Ecto neural progenitor cell (in vitro differentiated cells): ENCODE measurements around the gene CCDC78.
"Not testable (repeated sequence)": the region's sequence is repeated elsewhere in the genome, so short reads cannot be mapped to it uniquely, and the experiment has no call there.

Experiments used
- DNase-seq: peaks from one replicate; pipeline ENCODE4 v3.0.0-alpha.2; 2018; ENCODE audit warnings: low spot score

CCDC78 gene

DNA sequence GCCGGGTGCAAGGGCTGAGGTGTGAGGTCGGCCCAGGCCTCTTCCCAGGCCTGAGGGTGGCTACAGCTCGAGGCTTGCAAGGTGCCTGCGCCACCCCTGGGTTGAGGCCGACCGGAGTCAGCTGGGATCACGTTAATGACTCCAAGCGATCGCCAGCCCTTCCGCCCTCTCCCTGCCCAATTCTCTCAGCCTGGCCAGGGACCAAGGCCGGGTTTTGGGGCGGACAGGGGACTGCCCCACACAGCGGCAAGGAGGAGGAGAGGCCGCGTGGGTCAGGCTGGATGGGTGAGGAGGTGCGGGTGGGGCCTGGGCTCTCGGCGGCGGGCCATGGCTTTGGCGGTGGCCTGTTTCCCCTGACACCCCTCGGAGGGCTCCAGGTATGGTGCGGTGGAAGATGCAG, 32.9 kb downstream of the CCDC78 start:
- no peak for DNase-seq

DNA sequence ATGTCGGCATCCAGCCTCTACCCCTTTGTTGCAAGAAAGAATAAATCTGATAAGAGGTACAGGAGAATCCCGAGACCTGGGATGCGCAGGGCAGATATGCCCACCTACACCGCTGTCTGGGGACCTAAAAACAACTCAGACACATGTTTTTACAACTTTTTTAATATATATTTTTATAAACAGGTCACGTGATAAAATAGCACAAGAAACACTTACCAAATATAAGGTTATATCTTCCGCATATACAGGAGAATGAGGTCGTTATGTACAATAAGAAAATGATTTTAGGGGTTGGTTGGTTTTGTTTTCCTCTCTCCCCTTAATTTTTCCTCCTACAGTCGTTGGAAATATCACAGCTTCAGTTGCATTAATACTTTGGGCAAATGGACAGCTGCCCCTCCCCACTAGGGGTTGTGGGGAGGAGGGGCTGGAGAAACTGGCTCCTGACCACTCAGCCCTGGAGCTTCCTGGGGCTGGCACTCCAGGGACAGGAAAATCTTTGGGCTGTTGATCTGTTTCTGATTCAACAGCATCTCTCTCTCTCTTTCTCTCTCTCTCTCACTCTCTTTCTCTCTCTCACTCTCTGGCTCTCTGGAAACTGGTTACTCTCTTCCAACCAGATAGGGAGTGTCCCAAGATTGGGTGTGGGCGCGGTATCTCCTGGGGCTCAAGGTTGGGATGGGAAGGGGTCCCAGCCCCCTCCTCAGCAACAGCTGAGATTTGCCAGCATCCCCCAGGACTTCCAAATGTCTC, 33.7 kb downstream of the CCDC78 start:
- DNase-seq: no peak

DNA sequence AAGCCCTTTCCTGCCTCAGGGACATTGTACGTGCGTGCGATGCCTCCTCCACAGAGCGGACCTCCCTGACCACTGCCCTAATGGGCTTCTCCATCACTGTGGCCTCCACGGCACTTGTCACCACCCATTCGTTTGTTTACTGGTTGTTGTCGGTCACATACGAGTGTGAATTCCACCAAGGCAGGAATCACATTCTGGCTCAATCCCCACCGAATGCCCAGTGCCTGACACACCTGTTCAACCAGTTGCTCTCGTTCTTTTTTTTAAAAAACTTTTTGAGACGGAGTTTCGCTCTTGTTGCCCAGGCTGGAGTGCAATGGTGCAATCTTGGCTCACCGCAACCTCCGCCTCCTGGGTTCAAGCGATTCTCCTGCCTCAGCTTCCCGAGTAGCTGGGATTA, 35.0 kb downstream of the CCDC78 start:
- not testable (repeated sequence) for DNase-seq

DNA sequence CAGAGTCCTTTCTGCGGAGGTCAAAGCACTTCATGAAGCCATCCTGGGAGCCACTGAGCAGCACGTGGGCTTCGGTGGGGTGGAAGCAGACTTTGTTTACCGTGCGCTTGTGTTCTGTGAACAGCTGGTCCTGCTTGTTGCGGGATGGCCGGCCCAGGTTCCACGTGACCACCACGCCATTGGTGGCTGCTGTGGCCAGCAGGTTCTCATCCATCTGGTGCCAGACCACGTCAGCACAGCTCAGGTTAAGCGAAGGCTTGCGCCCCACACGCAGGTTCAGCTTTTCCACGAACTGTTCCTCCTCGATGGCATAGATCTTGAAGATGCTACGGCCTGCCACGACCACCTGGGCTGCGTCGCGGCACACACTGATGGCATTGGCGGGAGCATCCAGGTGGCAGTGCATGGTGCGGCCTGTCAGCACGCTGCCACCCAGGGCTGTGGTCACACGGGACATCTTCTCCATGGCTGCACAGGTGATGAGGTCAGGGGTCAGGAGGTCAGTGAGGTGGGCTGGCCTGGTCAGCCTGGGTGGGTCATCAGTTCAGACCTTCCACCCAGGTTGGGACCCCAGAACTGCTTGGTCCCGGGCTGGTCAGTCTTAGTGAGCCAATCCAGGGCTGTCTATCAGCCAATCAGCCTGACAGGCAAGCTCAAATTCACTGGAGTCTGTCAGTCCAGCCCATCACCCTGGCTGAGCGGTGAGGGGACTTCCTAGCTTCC, 36.9 kb downstream of the CCDC78 start:
- no peak for DNase-seq

DNA sequence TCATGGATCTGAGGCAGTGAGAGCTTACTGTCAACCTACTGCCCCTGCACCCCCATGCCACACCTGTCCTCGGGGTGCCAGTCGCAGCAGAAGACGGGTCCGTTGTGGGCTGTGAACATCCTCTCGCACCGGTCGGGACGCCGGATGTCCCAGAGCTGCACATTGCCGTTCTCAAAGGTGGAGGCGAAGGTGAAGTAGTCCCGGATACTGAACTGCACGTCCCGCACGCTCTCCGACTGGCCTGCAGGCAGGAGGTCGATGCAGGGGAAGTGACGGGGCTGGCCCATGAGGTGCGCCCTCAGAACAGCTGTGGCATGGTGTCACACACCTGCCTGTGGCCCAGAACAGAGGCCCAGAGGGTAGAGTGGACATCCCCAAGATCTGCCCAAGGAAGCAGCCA, 38.7 kb downstream of the CCDC78 start:
- DNase-seq: no peak

DNA sequence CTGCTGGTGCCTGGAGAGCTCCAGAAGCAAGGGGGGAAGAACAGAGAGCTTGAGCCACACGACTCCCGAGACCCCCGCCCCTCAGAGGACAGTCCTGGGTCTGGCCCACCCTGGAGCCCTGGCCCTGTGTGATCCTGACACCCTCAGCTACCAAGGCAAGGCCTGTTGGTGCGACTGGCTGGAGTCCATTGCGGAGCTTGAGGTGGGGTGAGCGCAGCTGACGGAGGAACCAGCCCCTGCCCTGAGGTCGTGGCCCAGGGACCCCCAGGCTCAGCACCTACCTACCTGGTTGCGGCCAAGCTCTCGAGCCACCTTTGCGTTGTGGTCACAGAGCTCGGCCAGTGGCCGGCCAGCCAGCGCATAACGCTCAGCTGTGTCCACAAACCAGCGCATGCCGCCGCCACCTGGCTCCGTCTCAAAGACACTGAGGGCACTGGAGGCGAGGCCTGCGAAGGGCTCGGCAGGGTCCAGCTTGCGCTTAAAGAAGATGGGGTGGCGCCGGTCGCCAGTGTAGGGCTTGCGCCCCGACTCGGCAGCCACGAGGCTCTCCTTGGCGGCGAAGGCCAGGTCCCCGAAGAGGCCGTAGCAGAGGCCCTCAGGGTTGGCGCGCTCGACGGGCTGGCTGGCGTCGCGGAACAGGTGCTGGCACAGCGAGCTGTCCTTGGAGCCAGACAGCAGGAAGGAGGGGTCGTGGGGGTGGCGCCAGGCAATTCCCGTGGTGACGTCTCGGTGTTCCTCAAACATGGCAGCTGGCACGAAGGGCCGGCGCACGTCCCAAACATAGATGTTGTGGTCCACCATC, 39.6 kb downstream of the CCDC78 start:
- no peak for DNase-seq

DNA sequence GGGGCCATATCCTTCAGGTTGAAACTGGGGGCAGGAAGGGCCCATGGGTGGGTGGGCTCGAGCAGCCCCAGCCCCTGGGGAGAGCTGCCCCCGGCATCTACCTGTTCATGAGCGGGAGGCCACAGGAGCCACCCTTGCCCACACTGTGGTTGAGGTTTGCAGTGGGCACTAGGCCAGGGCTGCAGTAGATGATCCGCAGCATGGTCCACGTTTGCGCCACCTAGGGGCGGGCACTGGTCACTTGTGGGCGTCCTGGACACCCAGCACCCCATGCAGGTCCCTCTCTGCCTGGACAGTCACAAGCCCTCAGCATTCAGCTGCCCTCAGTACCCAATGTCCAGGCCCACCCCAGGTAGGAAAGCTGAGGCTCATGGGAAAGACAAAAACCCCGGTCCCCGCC, 40.3 kb downstream of the CCDC78 start:
- peak; percentile 74 for DNase-seq

DNA sequence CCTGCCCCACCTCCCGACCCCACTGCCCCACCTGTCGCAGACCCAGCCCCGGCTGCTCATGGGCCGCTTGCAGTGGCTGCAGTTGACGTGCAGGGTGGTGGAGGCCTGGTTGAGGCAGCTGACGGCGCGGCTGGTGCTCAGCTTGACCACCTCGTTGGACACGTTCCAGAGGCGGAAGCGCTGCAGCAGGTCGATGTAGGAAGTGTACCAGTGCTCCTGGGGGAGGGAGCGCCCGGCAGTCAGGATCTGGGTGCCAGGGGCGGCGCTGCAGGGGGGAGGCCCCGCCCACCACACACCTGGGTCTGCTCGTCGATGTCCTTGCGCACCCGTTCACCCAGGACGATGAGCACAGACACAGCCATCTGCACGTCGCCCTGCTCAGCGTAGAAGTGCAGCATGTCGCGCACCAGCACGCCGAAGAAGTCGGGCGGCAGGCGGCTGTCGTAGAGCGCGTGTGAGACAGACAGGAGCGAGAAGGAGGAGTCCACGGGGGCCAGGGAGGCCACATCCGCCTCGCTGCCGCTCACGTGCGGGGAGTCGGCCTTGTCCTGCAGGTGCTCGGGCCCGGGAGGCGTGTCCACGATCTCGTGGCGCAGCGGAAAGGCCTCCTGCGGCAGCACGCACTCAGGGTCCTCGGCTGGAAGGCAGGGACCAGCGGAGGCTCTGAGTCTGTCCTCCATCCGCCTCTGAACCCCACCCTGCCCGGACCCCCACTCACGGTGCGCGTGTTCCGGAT, 41.1 kb downstream of the CCDC78 start:
- DNase-seq: no peak

DNA sequence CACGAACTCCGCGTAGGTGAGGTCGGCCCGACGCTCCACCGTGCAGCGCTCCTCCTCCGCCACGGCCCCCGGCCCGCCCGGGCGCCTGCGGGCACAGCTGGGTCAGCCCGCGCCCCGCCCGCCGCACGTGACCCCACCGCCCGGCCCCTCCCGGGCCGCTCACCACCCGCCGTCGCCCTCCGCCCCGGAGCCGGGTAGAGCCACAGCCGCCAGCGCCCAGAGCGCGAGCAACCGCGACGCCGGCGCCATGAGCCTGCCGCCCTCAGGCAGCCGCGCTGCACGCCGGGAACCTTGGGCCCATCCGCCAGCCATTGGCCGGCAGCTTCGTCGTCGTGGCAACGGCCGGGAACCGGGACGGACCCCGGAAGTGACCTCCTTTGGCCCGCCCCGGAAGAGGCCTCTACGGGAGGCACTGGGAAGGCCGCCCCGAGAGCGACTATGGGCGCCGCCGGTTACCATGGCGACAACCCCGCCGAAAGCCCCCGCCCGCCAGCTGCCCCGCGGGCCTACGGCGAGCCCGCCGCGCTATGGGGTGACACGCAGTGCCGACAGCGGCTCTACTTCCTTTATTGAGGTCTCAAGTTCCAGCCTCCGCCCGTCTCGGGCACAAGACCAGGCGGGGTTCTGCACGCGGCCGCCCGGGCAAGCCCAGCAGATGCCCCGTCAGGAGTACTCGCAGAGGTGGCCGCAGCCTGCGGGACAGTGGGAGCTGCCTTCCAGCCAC, 42.0 kb downstream of the CCDC78 start, which contains the start of gene JMJD8:
Gene JMJD8, minus strand, starts transcription at position 264 of the 724 bp plus-strand sequence. Its CDS starts 15 bp downstream, at position 249.
- DNase-seq: peak; percentile 97

DNA sequence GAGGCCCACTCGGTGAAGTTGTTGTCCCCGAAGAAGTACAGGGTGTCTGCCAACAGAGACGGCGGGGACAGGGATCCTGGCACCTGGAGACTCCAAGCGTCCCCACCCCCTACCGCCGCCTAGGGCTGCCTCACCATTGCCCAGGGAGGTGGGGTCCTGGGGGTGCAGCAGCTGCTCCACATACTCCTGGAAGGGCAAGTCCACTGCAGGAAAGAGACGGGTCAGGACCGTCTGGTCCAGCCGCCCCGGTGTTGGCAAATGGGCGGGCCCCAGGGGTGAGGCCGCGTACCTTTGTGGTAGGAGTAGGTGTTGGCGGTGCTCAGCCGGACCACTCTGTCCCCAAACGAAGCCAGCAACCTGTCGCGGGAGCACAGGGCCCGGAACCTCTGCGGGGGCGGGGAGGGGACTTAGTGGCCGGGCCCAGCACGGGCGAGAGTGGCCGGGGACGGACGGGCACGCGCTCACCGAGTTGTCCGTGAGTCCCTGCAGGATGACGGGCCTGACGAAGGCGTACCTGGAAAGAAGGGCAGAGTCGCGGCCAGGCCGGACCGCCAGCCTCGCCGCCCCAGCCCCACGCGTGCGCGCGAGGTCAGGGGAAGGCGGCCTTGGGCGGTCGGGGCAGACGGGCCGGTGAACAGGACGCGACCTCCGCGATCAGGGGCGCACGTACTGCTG, 42.7 kb downstream of the CCDC78 start:
- DNase-seq: no peak

DNA sequence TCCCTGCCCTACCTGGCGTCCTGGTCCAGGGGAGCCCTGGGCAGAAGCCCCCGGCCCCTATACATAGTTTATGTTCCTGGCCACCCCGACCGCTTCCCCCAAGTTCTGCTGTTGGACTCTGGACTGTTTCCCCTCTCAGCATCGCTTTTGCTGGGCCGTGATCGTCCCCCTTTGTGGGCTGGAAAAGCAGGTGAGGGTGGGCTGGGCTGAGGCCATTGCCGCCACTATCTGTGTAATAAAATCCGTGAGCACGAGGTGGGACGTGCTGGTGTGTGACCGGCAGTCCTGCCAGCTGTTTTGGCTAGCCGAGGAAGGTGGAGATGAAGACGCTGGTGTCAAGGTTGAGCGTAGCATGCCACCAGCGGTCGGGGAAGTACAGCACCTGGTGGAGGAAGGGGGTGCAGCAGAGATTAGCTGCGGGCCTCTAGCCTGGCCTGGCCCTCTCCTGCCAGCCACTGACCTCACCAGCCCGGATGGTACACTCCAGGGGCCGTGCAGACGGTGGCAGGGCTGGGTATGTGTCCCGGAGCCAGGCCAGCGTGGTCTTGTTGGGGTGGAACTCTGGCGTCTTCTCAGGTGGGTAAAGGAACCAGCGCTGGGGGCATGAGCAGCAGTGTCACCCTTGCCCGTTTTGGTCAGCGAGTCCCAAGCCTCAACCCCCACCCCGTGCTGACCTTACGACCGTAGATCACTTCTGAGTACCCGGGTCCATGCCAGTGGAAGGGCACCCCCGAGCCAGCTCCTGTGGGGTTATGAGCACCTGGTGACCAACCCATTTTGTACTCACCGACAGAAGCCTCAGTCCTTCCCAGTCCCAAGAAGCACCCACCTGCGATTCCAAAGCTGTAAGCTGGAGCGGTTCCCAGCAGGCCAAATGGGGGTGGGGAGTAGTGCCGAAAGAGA, 43.5 kb downstream of the CCDC78 start:
- no peak for DNase-seq

DNA sequence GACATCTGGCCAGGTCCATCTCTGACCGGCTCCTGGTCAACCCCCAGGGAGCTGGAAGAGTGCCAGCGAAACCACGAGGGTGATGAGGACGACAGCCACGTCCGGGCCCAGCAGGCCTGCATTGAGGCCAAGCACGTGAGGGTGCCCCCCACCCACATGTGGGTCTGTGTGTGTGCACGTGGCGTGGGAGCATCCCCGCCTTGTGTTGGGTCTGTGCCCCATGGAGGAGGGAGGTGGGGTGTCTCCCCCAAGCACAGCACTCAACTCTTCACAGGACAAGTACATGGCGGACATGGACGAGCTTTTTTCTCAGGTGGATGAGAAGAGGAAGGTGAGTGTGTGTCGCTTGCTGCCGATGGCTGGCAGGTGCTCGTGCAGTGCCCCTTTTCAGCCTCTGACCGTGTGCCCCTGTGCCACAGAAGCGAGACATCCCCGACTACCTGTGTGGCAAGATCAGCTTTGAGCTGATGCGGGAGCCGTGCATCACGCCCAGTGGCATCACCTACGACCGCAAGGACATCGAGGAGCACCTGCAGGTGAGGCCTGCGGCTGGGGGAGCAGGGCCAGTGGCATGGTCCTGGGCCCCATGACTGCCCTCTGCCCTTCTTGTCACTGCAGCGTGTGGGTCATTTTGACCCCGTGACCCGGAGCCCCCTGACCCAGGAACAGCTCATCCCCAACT, 44.4 kb downstream of the CCDC78 start:
- no peak for DNase-seq

DNA sequence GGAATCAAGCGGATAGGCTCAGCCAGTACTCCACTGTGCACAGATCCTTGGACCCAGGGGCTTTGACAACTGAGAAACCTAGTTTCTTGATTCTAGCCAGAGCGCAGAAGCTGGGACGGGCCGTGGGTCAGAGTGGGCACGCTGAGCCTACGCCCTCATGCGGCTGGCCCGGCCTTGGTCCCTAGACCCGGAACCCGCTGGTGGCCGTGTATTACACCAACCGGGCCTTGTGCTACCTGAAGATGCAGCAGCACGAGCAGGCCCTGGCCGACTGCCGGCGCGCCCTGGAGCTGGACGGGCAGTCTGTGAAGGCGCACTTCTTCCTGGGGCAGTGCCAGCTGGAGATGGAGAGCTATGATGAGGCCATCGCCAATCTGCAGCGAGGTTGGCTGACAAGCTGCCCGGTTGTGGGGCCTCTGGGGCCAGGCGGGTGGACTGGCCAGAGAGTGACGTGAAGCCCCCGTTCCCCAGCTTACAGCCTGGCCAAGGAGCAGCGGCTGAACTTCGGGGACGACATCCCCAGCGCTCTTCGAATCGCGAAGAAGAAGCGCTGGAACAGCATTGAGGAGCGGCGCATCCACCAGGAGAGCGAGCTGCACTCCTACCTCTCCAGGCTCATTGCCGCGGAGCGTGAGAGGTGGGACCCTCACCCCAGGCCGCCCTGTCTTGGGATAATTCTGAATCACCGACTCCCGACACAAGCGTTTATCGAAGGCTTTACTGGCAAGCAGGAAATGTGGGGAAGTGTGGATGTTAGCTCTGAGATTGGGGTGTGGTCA, 45.1 kb downstream of the CCDC78 start:
- peak; percentile 68 for DNase-seq

DNA sequence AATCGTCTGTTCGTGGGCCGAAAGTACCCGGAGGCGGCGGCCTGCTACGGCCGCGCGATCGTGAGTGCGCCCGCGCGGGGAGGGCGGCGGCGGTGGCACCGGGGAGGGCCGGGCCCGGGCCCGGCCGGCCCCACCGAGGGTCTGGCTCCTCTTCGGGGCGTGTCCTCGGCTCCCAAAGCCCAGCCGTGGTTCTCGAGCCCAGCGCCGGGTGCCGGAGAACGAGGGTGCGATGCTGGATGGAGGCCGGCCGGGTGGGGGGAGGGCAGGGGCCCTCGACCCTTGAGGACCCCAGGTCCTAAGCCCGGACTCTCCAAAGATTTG, 45.7 kb downstream of the CCDC78 start:
- DNase-seq: no peak

DNA sequence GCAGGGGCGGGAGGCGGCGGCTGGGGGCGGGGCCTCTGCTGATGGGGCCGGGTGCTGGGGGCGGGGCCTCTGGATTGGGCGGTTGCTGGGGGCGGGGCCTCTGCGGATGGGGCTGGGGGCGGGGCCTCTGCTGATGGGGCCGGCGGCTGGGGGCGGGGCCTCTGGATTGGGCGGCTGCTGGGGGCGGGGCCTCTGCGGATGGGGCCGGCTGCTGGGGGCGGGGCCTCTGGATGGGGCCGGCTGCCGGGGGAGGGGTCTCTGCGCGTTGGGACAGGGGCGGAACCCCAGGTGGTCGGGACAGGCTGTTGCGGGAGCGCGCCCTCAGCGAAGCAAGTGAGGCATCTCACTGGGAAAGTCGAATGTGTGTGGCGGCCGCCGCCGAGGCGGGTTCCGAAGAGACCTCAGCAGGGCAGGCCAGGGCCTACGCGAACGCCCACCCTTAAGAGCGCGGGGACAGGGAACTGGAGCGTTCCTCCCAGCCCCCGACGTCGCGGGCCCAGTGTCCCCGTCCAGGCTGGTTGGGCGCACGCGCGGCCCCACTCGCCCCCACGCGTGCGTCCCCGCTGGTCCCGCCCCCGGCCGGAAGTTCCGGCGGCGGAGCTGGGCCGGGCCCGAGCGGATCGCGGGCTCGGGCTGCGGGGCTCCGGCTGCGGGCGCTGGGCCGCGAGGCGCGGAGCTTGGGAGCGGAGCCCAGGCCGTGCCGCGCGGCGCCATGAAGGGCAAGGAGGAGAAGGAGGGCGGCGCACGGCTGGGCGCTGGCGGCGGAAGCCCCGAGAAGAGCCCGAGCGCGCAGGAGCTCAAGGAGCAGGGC, 46.2 kb downstream of the CCDC78 start, which contains the start of gene STUB1:
Gene STUB1, plus strand, starts transcription at position 597 of the 811 bp plus-strand sequence. Its CDS starts 116 bp downstream, at position 713.
- peak; percentile 98 for DNase-seq

DNA sequence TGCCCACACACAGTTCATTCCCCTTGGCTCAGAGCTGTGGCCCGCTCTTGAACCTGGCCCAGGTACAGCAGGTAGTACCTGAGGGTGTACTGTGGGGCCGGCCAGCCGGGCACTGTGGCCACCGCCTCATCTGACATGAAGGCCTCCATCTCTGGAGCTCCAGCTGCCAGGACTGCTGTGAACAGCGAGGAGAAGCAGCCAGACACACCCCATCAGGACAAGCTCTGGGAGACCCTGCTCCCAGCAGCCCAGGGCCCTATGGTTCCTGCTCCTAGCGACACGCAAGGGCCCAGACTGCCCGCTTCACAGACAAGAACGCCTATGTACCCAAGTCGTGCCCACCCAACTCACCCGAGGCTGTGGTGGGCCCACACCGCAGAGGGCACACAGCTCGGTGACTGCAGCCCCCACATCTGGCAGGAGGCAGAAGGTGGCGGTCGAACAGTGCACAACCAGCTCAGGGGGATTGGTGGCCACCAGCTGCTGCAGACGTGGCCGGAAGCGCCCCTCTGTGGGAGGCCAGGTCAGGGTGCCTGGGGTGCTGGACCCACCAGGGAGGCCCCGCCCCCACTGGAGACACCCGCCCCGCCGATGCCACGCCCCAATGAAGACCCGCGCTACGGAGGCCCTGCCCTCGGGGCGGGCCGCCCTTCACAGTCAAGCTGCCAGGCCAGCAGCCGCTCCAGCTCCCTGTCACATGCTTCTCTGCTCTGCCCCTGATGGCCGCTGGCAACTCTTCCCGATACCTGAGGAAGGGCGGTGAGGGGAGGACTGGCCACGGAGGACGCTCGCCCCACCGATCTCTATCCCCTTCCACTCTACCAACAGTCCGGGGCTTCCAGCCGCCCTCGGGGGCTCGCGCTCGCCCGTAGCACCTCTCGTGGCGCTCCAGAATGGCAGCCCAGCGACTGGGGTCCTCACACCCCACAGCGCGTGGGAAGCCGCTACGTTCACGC, 47.1 kb downstream of the CCDC78 start:
- DNase-seq: peak; percentile 85
